Left lung (tissue), 10 donors: ENCODE results near the gene RC3H1. TPM values are rescaled to one million over a fixed set of nuclear protein-coding genes. Genes with fewer than 3 reads are reported as not detected.

ENCODE experiments used
- ATAC-seq: fragments of 200-7000 bp; cut with Tn5 transposase; one replicate; pipeline ENCODE4 v1.9.1; 2020; ENCODE audit warnings: moderate library complexity
- DNase-seq, 4 donors: peaks; one replicate each; pipeline ENCODE4 v3.0.0-alpha.2; 2013 to 2020
- H3K27ac ChIP-seq, 2 donors: fragments of 200-600 bp; sonication (generic) in 1 of 2; one replicate each; pipeline versions ENCODE4 v1.5.0 to v1.8.0; 2020 to 2021
- H3K27me3 ChIP-seq, 2 donors: fragments of 200-600 bp; sonication (generic) in 1 of 2; one replicate each; pipeline versions ENCODE4 v1.5.0 to v1.8.0; 2020 to 2021
- H3K36me3 ChIP-seq, 2 donors: fragments of 200-600 bp; sonication (generic) in 1 of 2; one replicate each; pipeline versions ENCODE4 v1.5.0 to v1.8.0; 2020 to 2021
- H3K4me1 ChIP-seq, 2 donors: fragments of 200-600 bp; one replicate each; pipeline ENCODE4 v1.8.0; 2021
- H3K4me3 ChIP-seq, 2 donors: fragments of 200-600 bp; sonication (generic) in 1 of 2; one replicate each; pipeline versions ENCODE4 v1.5.0 to v1.8.0; 2020 to 2021; ENCODE audit warnings: mild to moderate bottlenecking in 1 of 2
- H3K9me3 ChIP-seq, 2 donors: fragments of 200-600 bp; sonication (generic) in 1 of 2; one replicate each; pipeline versions ENCODE4 v1.5.0 to v1.8.0; 2020 to 2021
- intact Hi-C, 2 donors: fragments of 100-400 bp; cut with DNase I; formaldehyde crosslinking; loops; one replicate each; pipeline versions ENCODE4 v1.11.2 to v1.14.2; 2022
- polyA plus RNA-seq, 6 donors: library from polyadenylated mRNA; unstranded; fragments of 120-200 nt; gene quantifications; one replicate each; pipeline ENCODE4 v1.2.1, GENCODE V29; 2013; ENCODE audit not compliant: insufficient read length in 6 of 6
- total RNA-seq, 2 donors: library from RNA; stranded (reverse); fragmentation: NEBNext Ultra II Directional; extraction: Animal tissue kit (Norgen Biotek cat#: 25700); gene quantifications; one replicate each; pipeline ENCODE4 v1.2.1, GENCODE V29; 2021
- TF ChIP-seq, protein P1 (sequence below), 2 donors: fragments of 200-600 bp; sonication (generic) in 1 of 2; IDR thresholded peaks; one replicate each; pipeline versions ENCODE4 v1.5.0 to v1.8.0; 2021; ENCODE audit warnings: antibody characterized with exemption in 2 of 2
- donor health status: DM: no; HTN: yes; CAD: no.
- donor health status: DM: no; HTN: no; CAD: no.

Gene RC3H1
- total and polyA plus RNA-seq, 8 donors, result 13.3 to 35.7 (median 14.0) TPM

DNA sequence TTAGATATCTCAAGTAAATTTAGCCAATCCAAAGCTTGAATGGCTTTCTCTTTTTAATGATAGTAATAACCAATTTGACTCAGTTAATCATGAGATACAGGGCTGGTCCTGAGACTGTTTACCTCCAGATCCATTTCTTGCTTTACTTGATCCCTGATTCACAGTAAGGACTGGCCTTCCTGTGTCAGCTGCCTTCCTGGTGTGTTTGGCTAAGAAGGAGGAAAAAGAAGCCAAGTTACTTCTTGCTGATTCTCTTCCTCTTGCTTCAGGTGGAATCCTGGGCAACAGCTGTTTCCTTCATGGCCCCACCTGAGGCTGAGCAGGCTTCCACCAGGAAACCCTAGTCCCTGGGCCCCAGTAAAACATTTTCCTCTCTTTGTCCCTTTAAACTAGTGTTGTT is 14.6 kb upstream of the RC3H1 start:
- TF ChIP-seq, protein P1, sequence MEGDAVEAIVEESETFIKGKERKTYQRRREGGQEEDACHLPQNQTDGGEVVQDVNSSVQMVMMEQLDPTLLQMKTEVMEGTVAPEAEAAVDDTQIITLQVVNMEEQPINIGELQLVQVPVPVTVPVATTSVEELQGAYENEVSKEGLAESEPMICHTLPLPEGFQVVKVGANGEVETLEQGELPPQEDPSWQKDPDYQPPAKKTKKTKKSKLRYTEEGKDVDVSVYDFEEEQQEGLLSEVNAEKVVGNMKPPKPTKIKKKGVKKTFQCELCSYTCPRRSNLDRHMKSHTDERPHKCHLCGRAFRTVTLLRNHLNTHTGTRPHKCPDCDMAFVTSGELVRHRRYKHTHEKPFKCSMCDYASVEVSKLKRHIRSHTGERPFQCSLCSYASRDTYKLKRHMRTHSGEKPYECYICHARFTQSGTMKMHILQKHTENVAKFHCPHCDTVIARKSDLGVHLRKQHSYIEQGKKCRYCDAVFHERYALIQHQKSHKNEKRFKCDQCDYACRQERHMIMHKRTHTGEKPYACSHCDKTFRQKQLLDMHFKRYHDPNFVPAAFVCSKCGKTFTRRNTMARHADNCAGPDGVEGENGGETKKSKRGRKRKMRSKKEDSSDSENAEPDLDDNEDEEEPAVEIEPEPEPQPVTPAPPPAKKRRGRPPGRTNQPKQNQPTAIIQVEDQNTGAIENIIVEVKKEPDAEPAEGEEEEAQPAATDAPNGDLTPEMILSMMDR (IDR thresholded peaks at IDR 0.05), result no peak
- H3K27me3 ChIP-seq, result no peaks in the 10 kb centered on the region
- intact Hi-C loops, result no loop called here
- H3K4me1 ChIP-seq, result peaks cover 0 to 2% of the 10 kb centered on the region in 2 donors
- no peak overlapping the region for H3K27ac ChIP-seq
- no peaks in the 10 kb centered on the region for H3K36me3 ChIP-seq
- DNase-seq (no peak), ATAC-seq (no peak)
- no peak overlapping the region for H3K4me3 ChIP-seq
- H3K9me3 ChIP-seq, result no peaks in the 10 kb centered on the region

DNA sequence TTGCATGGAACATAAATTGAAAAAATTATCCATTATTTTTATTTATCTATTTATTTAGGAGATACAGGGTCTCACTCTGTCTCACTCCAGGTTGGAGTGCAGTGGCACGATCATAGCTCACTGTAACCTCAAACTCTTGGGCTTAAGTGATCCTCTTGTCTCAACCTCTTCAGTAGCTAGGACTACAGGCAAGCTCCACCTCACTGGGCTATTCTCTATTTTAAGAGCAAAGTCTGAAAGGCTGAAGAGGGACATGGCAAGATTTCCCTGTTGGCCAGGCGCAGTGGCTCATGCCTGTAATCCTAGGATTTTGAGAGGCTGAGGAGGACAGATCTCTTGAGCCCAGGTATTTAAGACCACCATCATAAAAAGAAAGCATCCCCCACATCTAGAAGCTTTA is 14.0 kb upstream of the RC3H1 start:
- Histone ChIP-seq H3K27me3 (no peaks in the 10 kb centered on the region), H3K4me1 (peaks cover 0 to 2% of the 10 kb centered on the region in 2 donors), H3K27ac (no peak overlapping the region), H3K9me3 (no peaks in the 10 kb centered on the region), H3K4me3 (no peak overlapping the region), H3K36me3 (no peaks in the 10 kb centered on the region)
- TF ChIP-seq, protein P1 (IDR thresholded peaks at IDR 0.05), result no peak
- ATAC-seq (peak; percentile 95), DNase-seq (no peak)
- intact Hi-C loops, result no loop called here

DNA sequence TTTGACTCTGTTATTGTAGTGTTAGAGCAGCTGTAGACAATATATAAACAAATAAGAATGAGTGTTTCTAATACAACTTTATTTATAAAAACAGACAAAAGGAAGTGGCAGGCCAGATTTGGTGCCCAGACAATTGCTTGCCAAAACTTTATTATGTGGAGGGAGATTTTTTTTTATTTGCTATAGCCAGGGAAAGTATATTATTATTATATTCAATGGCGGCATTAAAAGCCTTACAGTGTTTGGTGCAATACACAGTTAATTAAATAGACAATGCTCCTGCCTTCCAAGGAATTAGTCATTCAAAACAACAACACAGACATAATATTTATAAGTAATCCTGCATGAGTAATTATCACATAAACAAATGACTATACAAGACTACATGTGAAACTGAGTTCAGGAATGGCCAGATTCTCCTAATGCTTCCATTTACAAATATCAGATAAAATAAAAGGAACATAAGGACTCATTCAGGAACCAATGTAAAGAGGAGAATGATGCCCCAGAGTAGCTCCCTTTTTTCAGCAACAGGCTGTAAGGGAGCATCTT is 10.6 kb upstream of the RC3H1 start:
- H3K4me3 ChIP-seq, result no peak overlapping the region
- intact Hi-C loops, result no loop called here
- no peaks in the 10 kb centered on the region for H3K36me3 ChIP-seq
- peaks cover 0 to 2% of the 10 kb centered on the region in 2 donors for H3K4me1 ChIP-seq
- H3K9me3 ChIP-seq, result no peaks in the 10 kb centered on the region
- H3K27me3 ChIP-seq, result no peaks in the 10 kb centered on the region
- H3K27ac ChIP-seq, result no peak overlapping the region
- no peak for ATAC-seq
- DNase-seq, result no peak
- TF ChIP-seq, protein P1 (IDR thresholded peaks at IDR 0.05), result no peak

DNA sequence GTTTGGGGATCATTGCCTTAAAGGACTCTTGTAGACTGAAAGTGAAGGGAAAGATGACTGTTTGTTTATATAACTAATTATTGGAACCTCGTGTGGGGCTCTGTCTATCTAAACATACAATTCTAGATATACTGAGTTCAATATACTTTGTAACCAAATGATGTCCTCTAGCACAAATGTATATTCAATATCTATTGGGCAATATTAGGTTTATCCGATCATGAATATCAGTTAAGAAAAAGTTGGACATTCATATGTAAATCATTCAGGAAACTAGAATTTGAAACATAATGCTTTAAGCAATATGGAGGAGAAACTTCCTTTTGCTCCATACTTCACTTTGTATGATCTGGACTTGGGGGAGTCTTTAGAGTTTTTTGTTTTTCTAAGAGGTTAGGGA is 8.9 kb upstream of the RC3H1 start:
- no peak overlapping the region for H3K4me3 ChIP-seq
- no peaks in the 10 kb centered on the region for H3K4me1 ChIP-seq
- H3K9me3 ChIP-seq, result no peaks in the 10 kb centered on the region
- H3K36me3 ChIP-seq, result no peaks in the 10 kb centered on the region
- H3K27me3 ChIP-seq, result no peaks in the 10 kb centered on the region
- H3K27ac ChIP-seq, result no peak overlapping the region
- ATAC-seq (no peak), DNase-seq (no peak)
- TF ChIP-seq, protein P1 (IDR thresholded peaks at IDR 0.05), result no peak
- intact Hi-C loops, result no loop called here

DNA sequence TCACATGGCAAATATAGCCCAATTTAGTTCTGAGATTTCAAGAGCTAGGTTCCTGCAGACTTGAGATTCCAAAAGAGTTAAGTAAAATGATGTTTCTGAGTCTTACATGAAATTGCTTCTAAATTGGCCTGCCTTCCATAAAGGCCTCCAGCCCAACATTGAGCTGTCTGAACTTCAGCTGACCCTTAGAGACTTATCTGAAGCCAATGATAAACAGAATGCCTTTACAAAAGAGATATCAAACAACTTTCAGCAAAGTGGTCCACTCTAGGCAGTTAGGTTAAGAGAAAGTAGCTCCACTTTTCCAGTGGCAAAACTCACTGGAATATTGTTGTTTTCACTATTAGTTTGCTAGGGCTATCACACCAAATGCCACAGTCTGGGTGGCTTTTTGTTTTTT is 6.3 kb upstream of the RC3H1 start:
- TF ChIP-seq, protein P1 (IDR thresholded peaks at IDR 0.05), result no peak
- Histone ChIP-seq H3K27me3 (no peaks in the 10 kb centered on the region), H3K36me3 (no peaks in the 10 kb centered on the region), H3K27ac (no peak overlapping the region), H3K4me1 (peaks cover 3 to 4% of the 10 kb centered on the region in 2 donors), H3K4me3 (no peak overlapping the region), H3K9me3 (no peaks in the 10 kb centered on the region)
- ATAC-seq (no peak), DNase-seq (peak in 1 of 4 donors; percentile 11)
- intact Hi-C loops, result no loop called here
